GM12875 (cell line): ENCODE results near the gene AMELX.

Experiments used
- H3K4me3 ChIP-seq: one replicate; pipeline ENCODE4 v1.5.1; 2011; ENCODE audit warnings: low read depth, low read length, control low read depth
- CTCF ChIP-seq: IDR thresholded peaks from 2 replicates; pipeline ENCODE4 v1.5.1; 2011; ENCODE audit warnings: low read depth, mild to moderate bottlenecking, control low read depth, inconsistent platforms, low read length, moderate library complexity, borderline replicate concordance; ENCODE audit not compliant: insufficient read depth

Gene AMELX

DNA sequence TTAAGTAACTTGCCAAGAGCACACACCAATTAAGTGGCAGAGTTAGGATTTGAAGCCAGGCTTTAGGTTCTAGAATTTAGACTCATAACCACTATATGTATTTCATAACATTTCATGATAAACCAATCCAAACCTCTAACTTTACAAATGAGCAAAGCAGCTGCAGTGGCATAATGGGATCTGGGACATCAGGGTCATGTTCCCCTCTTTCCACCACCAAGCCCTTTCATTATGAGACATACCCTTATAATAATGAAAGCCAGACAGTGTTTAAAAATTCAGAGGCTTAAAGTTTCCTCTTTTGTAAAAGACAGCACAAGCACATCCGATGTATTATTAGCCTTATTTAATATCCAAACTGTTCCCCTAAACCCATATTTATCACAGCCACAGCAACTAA, 28.3 kb upstream of the AMELX start:
- no peak overlapping the region for H3K4me3 ChIP-seq
- no peak for TF ChIP-seq CTCF

DNA sequence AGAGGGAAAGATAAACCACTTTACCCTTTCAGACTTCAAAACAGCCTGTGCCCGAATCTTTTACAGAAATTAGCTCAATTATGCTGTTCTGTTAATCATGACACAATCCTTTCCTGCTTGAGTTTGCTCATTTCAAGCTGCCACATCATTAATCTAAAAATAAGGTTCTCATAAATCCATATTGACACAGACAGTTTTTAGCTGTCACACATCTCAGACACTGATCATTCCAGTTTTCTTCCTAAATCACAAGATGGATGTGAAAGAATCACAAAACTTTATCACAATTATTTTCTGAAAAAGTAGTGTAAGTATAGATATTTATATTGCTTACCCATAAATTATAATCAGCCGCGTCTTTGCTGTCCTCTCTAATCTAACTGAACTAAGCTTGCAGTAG, 27.9 kb upstream of the AMELX start:
- TF ChIP-seq CTCF, result no peak
- H3K4me3 ChIP-seq, result no peak overlapping the region

DNA sequence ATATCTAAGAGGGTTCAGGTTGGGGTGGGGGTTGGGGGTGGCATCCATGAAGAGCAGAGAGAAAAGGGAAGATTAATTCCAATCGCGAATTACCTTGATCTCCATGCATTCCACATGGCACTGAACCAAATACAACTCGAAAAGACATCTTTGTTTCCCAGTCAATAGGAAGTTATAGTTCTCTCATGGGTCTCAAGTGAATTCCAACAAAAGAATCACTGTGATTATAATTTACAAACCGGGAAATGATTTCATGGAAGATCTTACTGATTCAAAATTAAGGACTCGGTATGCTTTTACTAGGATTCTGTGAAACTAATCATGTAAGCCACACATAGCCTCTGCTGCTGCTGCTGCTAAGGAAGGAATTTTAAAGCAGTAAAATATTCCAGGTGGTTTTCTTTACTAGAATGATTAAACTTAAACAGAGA, 26.6 kb upstream of the AMELX start:
- no peak for TF ChIP-seq CTCF
- H3K4me3 ChIP-seq, result no peak overlapping the region

- H3K4me3 ChIP-seq, result no peak overlapping the region
- TF ChIP-seq CTCF, result no peak
Measured at GRCh38 chrX:11267425-11267824, 25.8 kb upstream of the AMELX start.

DNA sequence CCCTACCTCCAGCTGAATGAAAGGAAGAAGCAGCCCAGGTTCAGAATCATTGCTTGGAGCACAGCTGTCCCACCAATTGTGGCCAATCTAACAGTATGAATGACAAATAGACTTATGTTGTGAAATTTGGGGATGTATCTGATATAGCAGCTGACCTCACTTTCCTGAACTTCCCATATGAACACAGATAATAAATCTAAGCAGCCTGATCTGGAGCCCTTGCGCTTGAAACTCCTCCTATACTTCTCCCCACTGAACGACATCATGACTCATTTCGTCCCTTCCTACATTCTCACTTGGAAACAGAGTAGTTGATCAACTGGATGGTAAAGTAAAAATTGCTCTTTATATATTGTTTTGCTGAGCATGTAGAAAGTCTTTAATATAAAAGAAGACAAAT, 24.2 kb upstream of the AMELX start:
- TF ChIP-seq CTCF, result no peak
- H3K4me3 ChIP-seq, result no peak overlapping the region

DNA sequence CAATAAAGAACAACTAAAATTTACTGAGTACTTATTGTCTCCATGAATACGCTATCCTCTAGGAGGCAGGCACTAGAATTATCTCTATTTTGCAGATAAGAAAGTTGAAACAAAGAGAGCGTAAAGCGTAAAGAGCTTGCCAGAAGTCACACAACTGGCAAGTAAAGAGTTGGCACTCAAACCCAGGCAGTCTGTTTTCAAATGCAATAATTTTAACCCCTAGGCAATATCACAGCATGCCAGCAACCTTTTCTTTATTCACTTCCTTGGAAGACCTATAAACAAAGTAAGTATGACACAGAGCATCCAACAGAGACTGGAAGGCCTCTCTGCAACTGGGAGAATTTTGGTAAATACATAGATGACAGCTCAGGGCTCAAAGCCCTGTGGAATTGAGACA, 23.2 kb upstream of the AMELX start:
- no peak for TF ChIP-seq CTCF
- H3K4me3 ChIP-seq, result no peak overlapping the region

DNA sequence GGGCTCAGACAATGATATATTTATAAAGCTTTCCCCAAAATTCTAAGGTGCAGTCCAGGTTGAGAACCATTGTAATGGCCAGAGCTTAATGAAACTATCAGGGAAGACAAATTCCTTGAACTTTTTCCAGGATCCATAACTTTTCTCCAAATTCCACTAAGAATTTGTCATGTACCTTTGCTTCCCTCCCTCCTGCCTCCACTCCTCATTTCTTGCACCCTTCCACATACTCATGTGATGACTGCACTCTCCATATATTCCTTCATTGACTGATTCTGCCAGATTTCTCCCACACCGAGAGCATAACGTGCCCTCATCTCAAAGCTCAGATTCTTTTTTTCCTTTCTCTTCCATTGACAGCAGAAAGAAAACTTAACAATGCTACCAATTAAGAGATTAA, 20.9 kb upstream of the AMELX start:
- TF ChIP-seq CTCF, result no peak
- H3K4me3 ChIP-seq, result no peak overlapping the region
